Smooth muscle cell (in vitro differentiated cells): ENCODE data around the gene TMEM140. TPM values are rescaled to one million over a fixed set of nuclear protein-coding genes. Genes with fewer than 3 reads are reported as not detected.

Experiments
- DNase-seq: peaks from one replicate; lab custom pipeline; 2025; ENCODE audit not compliant: unreplicated experiment; lab: John Stamatoyannopoulos, UW
- H2AFZ ChIP-seq: fragments of 200-600 bp; sonication (generic); 2 replicates; pipeline ENCODE4 v1.6.0; 2016; ENCODE audit warnings: antibody characterized with exemption, low read depth, mild to moderate bottlenecking
- H3F3A ChIP-seq: fragments of 200-600 bp; sonication (generic); 2 replicates; pipeline ENCODE4 v1.6.0; 2017; ENCODE audit warnings: antibody characterized with exemption, low read depth
- H3K27ac ChIP-seq: fragments of 200-600 bp; sonication (generic); 2 replicates; pipeline ENCODE4 v1.5.1; 2016; ENCODE audit warnings: low read depth, mild to moderate bottlenecking
- H3K27me3 ChIP-seq: fragments of 200-600 bp; sonication (generic); 2 replicates; pipeline ENCODE4 v1.6.1; 2016; ENCODE audit warnings: low read depth, mild to moderate bottlenecking
- H3K36me3 ChIP-seq: fragments of 200-600 bp; sonication (generic); 2 replicates; pipeline ENCODE4 v1.5.1; 2016; ENCODE audit warnings: low read depth
- H3K4me1 ChIP-seq: fragments of 200-600 bp; sonication (generic); 2 replicates; pipeline ENCODE4 v1.5.1; 2016; ENCODE audit warnings: low read depth
- H3K4me2 ChIP-seq: fragments of 200-600 bp; sonication (generic); 2 replicates; pipeline ENCODE4 v1.6.0; 2016; ENCODE audit warnings: mild to moderate bottlenecking
- H3K4me3 ChIP-seq: fragments of 200-600 bp; sonication (generic); 2 replicates; pipeline ENCODE4 v1.5.1; 2016; ENCODE audit warnings: mild to moderate bottlenecking
- H3K79me2 ChIP-seq: fragments of 200-600 bp; sonication (generic); 2 replicates; pipeline ENCODE4 v1.6.0; 2016; ENCODE audit warnings: low read depth, mild to moderate bottlenecking
- H3K9ac ChIP-seq: fragments of 200-600 bp; sonication (generic); 2 replicates; pipeline ENCODE4 v1.6.0; 2016; ENCODE audit warnings: low read depth
- H3K9me3 ChIP-seq: fragments of 200-600 bp; sonication (generic); replicated peaks from 2 replicates; pipeline ENCODE4 v1.5.1; 2016; ENCODE audit warnings: low read depth
- H4K20me1 ChIP-seq: fragments of 200-600 bp; sonication (generic); 2 replicates; pipeline ENCODE4 v1.6.0; 2016; ENCODE audit warnings: low read depth
- WGBS: methylation state at CpG from one replicate; pipeline ENCODE4 v1.1.7; 2016; ENCODE audit warnings: low lambda C conversion rate; 5-methylcytosine and 5-hydroxymethylcytosine counted together
- polyA plus RNA-seq: library from polyadenylated mRNA; unstranded; fragments of >200 nt; fragmentation: Nextera tagmentation; extraction: Ambion mirVana; gene quantifications from 2 replicates; pipeline ENCODE4 v1.2.1, GENCODE V29; 2016
- total RNA-seq: library from RNA; depleted of rRNA; stranded (reverse); fragments of >200 nt; gene quantifications from 2 replicates; pipeline ENCODE4 v1.2.3, GENCODE V29; 2014
- TF ChIP-seq, protein P1 (sequence below): fragments of 200-600 bp; sonication (generic); IDR thresholded peaks from 2 replicates; pipeline ENCODE4 v1.5.1; 2017; ENCODE audit warnings: borderline replicate concordance, mild to moderate bottlenecking, antibody characterized with exemption; ENCODE audit not compliant: insufficient read depth, poor library complexity, severe bottlenecking

The TMEM140 gene
- total and polyA plus RNA-seq, 2 experiments from 2014 or later, result 5.6 TPM; not detected in 1

DNA sequence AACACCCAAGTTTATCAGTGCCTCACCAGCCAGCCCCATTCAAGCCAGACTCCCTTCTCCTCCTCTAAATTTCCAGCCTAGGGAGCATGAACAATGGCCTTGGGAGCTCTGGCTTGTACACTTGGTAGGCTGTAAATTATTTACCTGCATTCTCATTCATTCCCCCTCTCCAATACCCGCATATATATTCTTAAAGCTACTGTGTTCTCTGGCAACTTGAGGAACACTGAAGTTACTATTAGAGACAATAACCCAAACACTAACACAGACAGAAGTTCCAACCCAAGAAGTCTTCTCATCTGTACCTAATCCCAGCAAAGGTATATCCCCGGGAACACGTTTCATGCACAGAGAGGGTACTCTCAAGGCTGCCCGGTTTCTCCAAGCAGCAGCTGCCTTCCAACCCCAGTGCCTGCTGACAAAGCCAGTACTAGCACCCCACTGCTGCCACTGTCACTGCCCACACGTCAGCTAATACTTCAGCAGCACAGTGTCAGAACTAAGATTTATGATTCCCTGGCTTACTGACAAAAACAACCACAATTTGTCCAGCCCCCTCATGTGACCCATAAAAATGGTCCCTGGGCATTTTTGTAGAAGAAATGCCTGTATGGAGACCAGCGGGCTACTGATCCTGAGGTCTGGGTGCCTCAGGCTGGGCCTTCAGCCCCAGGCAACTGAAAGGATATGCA is 60.4 kb downstream of the TMEM140 start:
- TF ChIP-seq, protein P1, sequence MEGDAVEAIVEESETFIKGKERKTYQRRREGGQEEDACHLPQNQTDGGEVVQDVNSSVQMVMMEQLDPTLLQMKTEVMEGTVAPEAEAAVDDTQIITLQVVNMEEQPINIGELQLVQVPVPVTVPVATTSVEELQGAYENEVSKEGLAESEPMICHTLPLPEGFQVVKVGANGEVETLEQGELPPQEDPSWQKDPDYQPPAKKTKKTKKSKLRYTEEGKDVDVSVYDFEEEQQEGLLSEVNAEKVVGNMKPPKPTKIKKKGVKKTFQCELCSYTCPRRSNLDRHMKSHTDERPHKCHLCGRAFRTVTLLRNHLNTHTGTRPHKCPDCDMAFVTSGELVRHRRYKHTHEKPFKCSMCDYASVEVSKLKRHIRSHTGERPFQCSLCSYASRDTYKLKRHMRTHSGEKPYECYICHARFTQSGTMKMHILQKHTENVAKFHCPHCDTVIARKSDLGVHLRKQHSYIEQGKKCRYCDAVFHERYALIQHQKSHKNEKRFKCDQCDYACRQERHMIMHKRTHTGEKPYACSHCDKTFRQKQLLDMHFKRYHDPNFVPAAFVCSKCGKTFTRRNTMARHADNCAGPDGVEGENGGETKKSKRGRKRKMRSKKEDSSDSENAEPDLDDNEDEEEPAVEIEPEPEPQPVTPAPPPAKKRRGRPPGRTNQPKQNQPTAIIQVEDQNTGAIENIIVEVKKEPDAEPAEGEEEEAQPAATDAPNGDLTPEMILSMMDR, result no peak
- 85% methylated on average over 6 of the region's 6 CpGs for WGBS
- Histone ChIP-seq H3K36me3 (no peaks in the 10 kb centered on the region), H3K4me2 (peak overlapping the region; percentile 11), H3K4me3 (no peak overlapping the region), H3K27me3 (no peaks in the 10 kb centered on the region), H2AFZ (no peak overlapping the region), H3F3A (no peaks in the 10 kb centered on the region), H3K27ac (no peak overlapping the region), H3K9me3 (no peaks in the 10 kb centered on the region), H3K4me1 (no peaks in the 10 kb centered on the region), H3K79me2 (peaks cover 5% of the 10 kb centered on the region), H3K9ac (no peak overlapping the region), H4K20me1 (no peaks in the 10 kb centered on the region)
- no peak for DNase-seq

DNA sequence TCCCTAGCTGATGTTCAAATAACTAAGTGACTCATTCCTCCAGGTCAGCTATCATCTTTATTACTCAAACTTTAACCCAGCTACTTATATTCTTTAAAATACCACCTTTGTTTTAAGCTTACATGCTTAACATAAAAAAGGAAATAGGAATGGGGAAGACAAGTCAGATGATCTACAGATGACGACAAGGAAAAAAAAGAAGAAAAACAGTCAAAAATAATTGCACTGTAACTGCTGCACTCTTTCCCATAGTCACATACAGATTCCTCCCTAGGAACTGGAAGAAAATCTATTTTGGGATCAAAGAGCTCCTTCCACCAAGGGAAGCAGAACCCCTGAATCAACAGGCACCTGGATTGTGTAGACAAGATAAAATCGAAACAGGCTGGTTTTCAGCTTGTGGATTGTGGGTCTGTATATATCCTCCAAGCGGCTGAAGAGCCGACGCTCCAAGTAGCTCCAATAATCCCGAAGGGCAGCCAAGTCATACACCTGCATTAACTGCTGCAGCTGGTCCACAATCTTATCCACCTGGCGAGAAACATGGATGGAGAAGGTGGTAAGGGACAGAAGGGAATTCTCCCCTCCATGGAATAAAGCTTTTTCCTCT is 61.5 kb downstream of the TMEM140 start:
- no peak overlapping the region for H3K4me2 ChIP-seq
- H3K9ac ChIP-seq, result no peak overlapping the region
- no peaks in the 10 kb centered on the region for H3K36me3 ChIP-seq
- H3K4me3 ChIP-seq, result no peak overlapping the region
- H4K20me1 ChIP-seq, result no peaks in the 10 kb centered on the region
- no peaks in the 10 kb centered on the region for H3K9me3 ChIP-seq
- H2AFZ ChIP-seq, result no peak overlapping the region
- DNase-seq, result no peak
- WGBS, result 92% methylated on average over 7 of the region's 7 CpGs
- H3K79me2 ChIP-seq, result peaks cover 5% of the 10 kb centered on the region
- no peaks in the 10 kb centered on the region for H3F3A ChIP-seq
- H3K4me1 ChIP-seq, result no peaks in the 10 kb centered on the region
- peak overlapping the region; percentile 0 for H3K27ac ChIP-seq
- no peaks in the 10 kb centered on the region for H3K27me3 ChIP-seq
- TF ChIP-seq, protein P1, result no peak

DNA sequence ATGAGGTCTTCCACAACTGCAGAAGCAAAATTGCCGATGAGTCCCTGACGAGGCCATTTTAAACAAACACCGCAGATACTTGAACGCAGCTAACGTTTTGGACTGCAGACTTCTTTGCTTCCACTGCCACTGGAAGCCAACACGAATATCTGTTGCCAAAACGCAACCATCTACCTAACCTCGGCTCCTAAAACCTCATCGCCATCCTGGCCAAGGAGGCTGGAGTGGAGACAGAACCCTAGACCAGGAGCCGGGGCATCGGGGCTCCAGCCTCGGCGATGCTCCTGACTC is 63.0 kb downstream of the TMEM140 start:
- Histone ChIP-seq H3K27me3 (no peaks in the 10 kb centered on the region), H4K20me1 (no peaks in the 10 kb centered on the region), H3K36me3 (no peaks in the 10 kb centered on the region), H3K4me2 (peak overlapping the region; percentile 92), H3K4me1 (no peaks in the 10 kb centered on the region), H3K79me2 (peaks cover 5% of the 10 kb centered on the region), H3K9ac (peak overlapping the region; percentile 88), H3K9me3 (no peaks in the 10 kb centered on the region), H3F3A (no peaks in the 10 kb centered on the region), H2AFZ (peak overlapping the region; percentile 81), H3K4me3 (peak overlapping the region; percentile 93), H3K27ac (peak overlapping the region; percentile 74)
- WGBS, result 9% methylated on average over 13 of the region's 13 CpGs
- no peak for DNase-seq
- TF ChIP-seq, protein P1, result no peak
